Astrocyte (in vitro differentiated cells and primary cell): ENCODE measurements around the gene PGM2L1. TPM values are rescaled to one million over a fixed set of nuclear protein-coding genes. Genes with fewer than 3 reads are reported as not detected.

Experiments
- DNase-seq: peaks from one replicate; pipeline ENCODE4 v3.0.0-alpha.2; 2010; ENCODE audit warnings: low read depth
- FAIRE-seq: peaks from 2 replicates; lab custom pipeline; 2011; peaks lifted over from hg19 to GRCh38; lab: Jason Lieb, UNC
- H2AFZ ChIP-seq: 2 replicates; pipeline ENCODE4 v1.6.0; 2012; ENCODE audit warnings: low read depth, low read length, inconsistent platforms
- H3K27ac ChIP-seq: 2 replicates; pipeline ENCODE4 v1.5.1; 2011; ENCODE audit warnings: low read depth, low read length, inconsistent platforms
- H3K27me3 ChIP-seq: 2 replicates; pipeline ENCODE4 v1.6.0; 2011; ENCODE audit warnings: low read length, inconsistent platforms; ENCODE audit not compliant: insufficient read depth
- H3K36me3 ChIP-seq: 2 replicates; pipeline ENCODE4 v1.5.1; 2011; ENCODE audit warnings: low read length, inconsistent platforms; ENCODE audit not compliant: insufficient read depth
- H3K4me1 ChIP-seq: 2 replicates; pipeline ENCODE4 v1.5.1; 2011; ENCODE audit warnings: low read length, inconsistent platforms; ENCODE audit not compliant: insufficient read depth
- H3K4me2 ChIP-seq: 2 replicates; pipeline ENCODE4 v1.6.0; 2012; ENCODE audit warnings: low read length, inconsistent platforms
- H3K4me3 ChIP-seq: 2 replicates; pipeline ENCODE4 v1.5.1; 2011; ENCODE audit warnings: low read depth, mild to moderate bottlenecking, low read length, inconsistent platforms; ENCODE audit not compliant: insufficient read depth
- H3K79me2 ChIP-seq: 2 replicates; pipeline ENCODE4 v1.6.0; 2012; ENCODE audit warnings: mild to moderate bottlenecking, low read length, inconsistent platforms; ENCODE audit not compliant: insufficient read depth
- H3K9ac ChIP-seq: 2 replicates; pipeline ENCODE4 v1.6.0; 2012; ENCODE audit warnings: mild to moderate bottlenecking, low read length, inconsistent platforms
- H3K9me3 ChIP-seq: 2 replicates; pipeline ENCODE4 v1.5.1; 2012; ENCODE audit warnings: low read depth, mild to moderate bottlenecking, low read length, inconsistent platforms; ENCODE audit not compliant: insufficient read depth
- H4K20me1 ChIP-seq: 2 replicates; pipeline ENCODE4 v1.6.0; 2012; ENCODE audit warnings: low read length, inconsistent platforms; ENCODE audit not compliant: insufficient read depth
- H3K27ac Mint-ChIP-seq: one replicate; pipeline ENCODE4 v1.8.0; 2021; ENCODE audit warnings: mild to moderate bottlenecking, mixed read lengths; ENCODE audit not compliant: unreplicated experiment
- H3K27me3 Mint-ChIP-seq: one replicate; pipeline ENCODE4 v1.8.0; 2021; ENCODE audit warnings: low read depth, mixed read lengths; ENCODE audit not compliant: unreplicated experiment
- H3K36me3 Mint-ChIP-seq: one replicate; pipeline ENCODE4 v1.8.0; 2021; ENCODE audit warnings: low read depth, mixed read lengths; ENCODE audit not compliant: unreplicated experiment
- H3K4me1 Mint-ChIP-seq: one replicate; pipeline ENCODE4 v1.8.0; 2021; ENCODE audit warnings: low read depth, mixed read lengths; ENCODE audit not compliant: unreplicated experiment
- H3K4me3 Mint-ChIP-seq: one replicate; pipeline ENCODE4 v1.8.0; 2021; ENCODE audit warnings: mild to moderate bottlenecking, moderate library complexity, mixed read lengths; ENCODE audit not compliant: unreplicated experiment
- H3K9me3 Mint-ChIP-seq: one replicate; pipeline ENCODE4 v1.8.0; 2021; ENCODE audit warnings: mild to moderate bottlenecking, mixed read lengths; ENCODE audit not compliant: unreplicated experiment
- CTCF ChIP-seq: IDR thresholded peaks from 2 replicates; pipeline ENCODE4 v1.5.1; 2011; ENCODE audit warnings: low read depth, mild to moderate bottlenecking, inconsistent platforms, low read length, moderate library complexity; ENCODE audit not compliant: insufficient read depth
- EZH2 ChIP-seq: IDR thresholded peaks from 2 replicates; pipeline ENCODE4 v1.6.1; 2012; ENCODE audit warnings: mild to moderate bottlenecking, low read length, inconsistent platforms; ENCODE audit not compliant: insufficient read depth
- total RNA-seq: library from RNA; stranded (reverse); gene quantifications from 2 replicates; pipeline ENCODE4 v1.2.1, GENCODE V29; 2021

Gene PGM2L1
- total RNA-seq, 1 donor from 2014 or later: 43.6 TPM

DNA sequence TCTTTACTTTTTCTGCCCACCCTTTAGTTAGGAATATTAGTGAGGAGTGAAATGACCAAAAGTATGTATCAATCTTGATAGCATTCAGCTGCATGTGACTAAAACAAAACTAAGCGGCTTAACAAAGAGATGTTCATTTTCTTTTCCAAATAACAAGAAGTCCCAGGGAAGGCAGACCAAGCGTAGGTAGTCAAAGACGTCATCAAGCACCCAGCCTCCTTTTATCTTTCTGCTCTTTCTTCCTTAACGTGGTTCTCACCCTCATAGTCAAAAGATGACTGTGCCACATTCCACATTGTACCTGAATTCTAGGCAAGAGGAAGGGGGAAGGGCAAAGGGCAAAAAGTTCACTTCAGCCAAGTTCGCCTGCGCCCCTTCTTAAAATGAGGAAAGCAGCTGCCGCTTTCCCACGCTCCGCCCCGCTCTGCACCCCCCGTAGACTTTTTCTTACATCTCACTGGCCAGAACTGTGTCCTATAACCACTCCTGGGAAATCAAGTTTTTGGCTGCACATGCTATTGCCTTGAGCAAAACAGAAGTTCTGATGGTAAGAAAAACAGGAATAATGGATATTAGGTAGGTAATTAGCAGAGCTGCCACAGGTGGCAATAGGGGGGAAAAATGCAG, 14.6 kb upstream of the PGM2L1 start:
- TF ChIP-seq CTCF (no peak), EZH2 (no peak)
- peak overlapping the region; percentile 21 for H2AFZ ChIP-seq
- no peak overlapping the region for H3K9ac ChIP-seq
- peaks cover 21% of the 10 kb centered on the region for H3K4me1 Mint-ChIP-seq
- H4K20me1 ChIP-seq: no peaks in the 10 kb centered on the region
- no peaks in the 10 kb centered on the region for H3K9me3 ChIP-seq
- no peaks in the 10 kb centered on the region for H3K27me3 ChIP-seq
- DNase-seq (no peak), FAIRE-seq (no peak)
- peaks cover 12% of the 10 kb centered on the region for H3K4me1 ChIP-seq
- no peaks in the 10 kb centered on the region for H3K27me3 Mint-ChIP-seq
- H3K9me3 Mint-ChIP-seq: no peaks in the 10 kb centered on the region
- H3K36me3 ChIP-seq: no peaks in the 10 kb centered on the region
- H3K27ac Mint-ChIP-seq: no peak overlapping the region
- H3K4me3 ChIP-seq: no peak overlapping the region
- H3K36me3 Mint-ChIP-seq: no peaks in the 10 kb centered on the region
- H3K27ac ChIP-seq: no peak overlapping the region
- H3K4me2 ChIP-seq: no peak overlapping the region
- no peaks in the 10 kb centered on the region for H3K79me2 ChIP-seq
- H3K4me3 Mint-ChIP-seq: no peak overlapping the region

GRCh38 chr11:74412321-74412720, 14.1 kb upstream of the PGM2L1 start:
- H2AFZ ChIP-seq: no peak overlapping the region
- FAIRE-seq: no peak
- no peak overlapping the region for H3K4me3 ChIP-seq
- peaks cover 7% of the 10 kb centered on the region for H3K4me1 ChIP-seq
- TF ChIP-seq EZH2 (no peak), CTCF (no peak)
- no peaks in the 10 kb centered on the region for H4K20me1 ChIP-seq
- no peaks in the 10 kb centered on the region for H3K27me3 ChIP-seq
- Mint-ChIP-seq H3K9me3 (no peaks in the 10 kb centered on the region), H3K4me3 (no peak overlapping the region), H3K36me3 (no peaks in the 10 kb centered on the region), H3K4me1 (peaks cover 16% of the 10 kb centered on the region), H3K27ac (no peak overlapping the region), H3K27me3 (no peaks in the 10 kb centered on the region)
- no peak overlapping the region for H3K9ac ChIP-seq
- no peaks in the 10 kb centered on the region for H3K9me3 ChIP-seq
- H3K36me3 ChIP-seq: no peaks in the 10 kb centered on the region
- DNase-seq: no peak
- no peaks in the 10 kb centered on the region for H3K79me2 ChIP-seq
- H3K27ac ChIP-seq: no peak overlapping the region
- H3K4me2 ChIP-seq: no peak overlapping the region

GRCh38 chr11:74409633-74410032, 11.4 kb upstream of the PGM2L1 start:
- Histone ChIP-seq H3K79me2 (no peaks in the 10 kb centered on the region), H3K9me3 (no peaks in the 10 kb centered on the region), H3K4me3 (no peak overlapping the region), H3K27me3 (no peaks in the 10 kb centered on the region), H3K9ac (no peak overlapping the region), H2AFZ (no peak overlapping the region), H3K27ac (no peak overlapping the region), H3K4me2 (no peak overlapping the region), H3K36me3 (no peaks in the 10 kb centered on the region), H4K20me1 (no peaks in the 10 kb centered on the region), H3K4me1 (peaks cover 4% of the 10 kb centered on the region)
- Mint-ChIP-seq H3K27me3 (no peaks in the 10 kb centered on the region), H3K9me3 (no peaks in the 10 kb centered on the region), H3K4me1 (peaks cover 8% of the 10 kb centered on the region), H3K27ac (no peak overlapping the region), H3K36me3 (no peaks in the 10 kb centered on the region), H3K4me3 (no peak overlapping the region)
- DNase-seq (no peak), FAIRE-seq (no peak)
- TF ChIP-seq EZH2 (no peak), CTCF (no peak)
